GM10847 (cell line): Measurements from ENCODE around the gene GABRG3.

Experiments used
- POLR2A ChIP-seq: IDR thresholded peaks from 2 replicates; pipeline ENCODE4 v1.6.1; 2011; ENCODE audit not compliant: insufficient read length; ENCODE audit errors: extremely low read depth

GABRG3 gene

GRCh38 chr15:27456807-27457206 lies 485.8 kb downstream of the GABRG3 start:
- TF ChIP-seq POLR2A = no peak

DNA sequence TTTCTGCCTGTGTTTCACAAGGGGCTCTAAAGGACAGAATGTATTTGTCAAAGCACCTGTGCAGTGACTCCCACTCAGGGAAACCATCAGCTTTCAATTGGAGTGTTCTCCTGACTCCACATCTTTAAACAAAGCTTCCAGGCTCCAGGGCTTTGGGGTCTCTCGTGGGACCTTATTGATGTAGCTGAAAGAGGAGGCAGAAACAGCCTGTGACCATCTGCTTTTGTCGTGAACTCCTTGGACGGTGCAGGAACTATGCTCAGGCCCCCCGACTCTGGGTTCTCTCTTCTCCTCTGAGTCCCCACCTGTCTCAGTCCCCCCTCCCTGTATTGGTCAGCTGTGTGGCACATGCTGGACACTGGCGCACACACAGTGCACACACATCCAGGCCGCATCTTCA lies 486.8 kb downstream of the GABRG3 start:
- TF ChIP-seq POLR2A = no peak

DNA sequence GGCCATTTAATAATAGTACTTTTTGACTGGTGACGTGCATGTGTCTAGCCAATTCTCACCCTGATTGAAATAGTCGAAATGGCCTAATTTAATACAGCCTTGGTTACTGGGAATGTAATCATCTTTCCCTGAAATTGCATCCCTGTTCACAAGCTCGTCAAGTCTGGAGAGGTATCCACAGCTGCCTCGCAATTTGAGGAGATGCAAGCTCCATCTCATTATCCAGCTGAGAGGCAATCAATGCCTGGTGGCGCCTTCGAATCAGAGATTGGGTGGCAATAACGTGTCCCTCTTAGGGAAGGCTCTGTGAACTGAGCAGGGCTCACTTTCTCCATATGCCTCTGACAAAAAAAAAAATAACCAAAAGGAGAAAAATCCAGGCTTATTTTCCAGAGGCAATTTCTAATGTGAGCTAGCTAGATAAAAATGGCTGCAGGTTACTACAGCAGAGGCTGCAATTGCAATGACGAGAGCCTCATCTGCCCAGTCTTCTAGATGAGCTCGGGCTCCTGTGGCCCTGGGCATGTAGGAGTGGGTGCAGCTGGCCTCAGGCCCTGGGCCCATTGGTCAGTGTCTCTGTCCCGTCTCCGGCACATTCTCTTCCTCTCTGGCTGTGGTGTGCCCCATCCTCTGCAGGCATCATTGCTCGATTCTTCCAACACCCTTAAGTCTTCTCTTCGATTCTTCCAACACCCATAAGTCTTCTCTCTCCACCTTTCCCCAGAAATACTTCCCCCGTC lies 487.5 kb downstream of the GABRG3 start:
- no peak for TF ChIP-seq POLR2A

GRCh38 chr15:27459836-27460235 lies 488.9 kb downstream of the GABRG3 start:
- no peak for TF ChIP-seq POLR2A

DNA sequence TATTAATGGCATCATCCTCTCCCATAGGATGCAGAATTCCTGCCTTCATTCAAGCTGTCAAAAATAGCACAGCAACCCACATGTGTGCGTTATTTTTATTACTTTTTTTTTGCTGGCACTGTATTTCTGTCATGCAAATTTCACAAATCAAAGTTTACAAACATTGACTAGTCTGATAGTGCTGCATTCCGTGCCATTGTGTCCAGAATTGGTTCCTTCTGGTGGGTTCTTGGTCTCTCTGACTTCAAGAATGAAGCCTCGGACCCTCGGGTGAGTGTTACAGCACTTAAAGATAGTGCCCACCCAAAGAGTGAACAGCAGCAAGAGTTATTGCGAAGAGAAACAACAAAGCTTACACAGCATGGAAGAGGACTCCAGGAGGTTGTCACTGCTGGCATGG lies 490.2 kb downstream of the GABRG3 start:
- no peak for TF ChIP-seq POLR2A

DNA sequence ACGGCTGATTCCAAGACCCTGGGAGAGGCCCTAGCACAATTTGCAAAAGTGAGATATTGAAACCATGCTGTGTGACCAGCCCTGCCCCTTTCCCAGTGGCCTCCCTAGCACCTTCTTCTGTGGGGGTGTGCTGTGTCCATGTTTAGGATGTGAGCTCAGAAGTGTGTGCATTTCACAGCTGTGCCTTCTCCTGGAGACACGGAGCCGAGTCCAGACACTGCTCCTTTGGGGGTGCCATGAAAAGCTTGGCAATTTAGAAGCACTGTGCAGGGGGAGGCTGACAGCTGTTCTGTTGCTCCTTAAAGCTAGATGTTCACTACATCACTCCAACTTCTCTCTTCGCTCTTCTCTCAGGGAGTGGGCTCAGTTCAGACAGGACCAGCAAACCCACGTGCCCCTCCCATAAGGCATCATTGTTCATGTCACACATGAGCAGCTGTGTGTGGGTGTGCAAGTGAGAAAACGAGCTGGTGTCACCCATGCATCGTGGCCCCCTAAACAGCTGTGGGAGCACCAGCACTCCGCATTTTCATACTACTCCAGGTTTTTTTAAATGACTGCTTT lies 492.6 kb downstream of the GABRG3 start:
- no peak for TF ChIP-seq POLR2A

- no peak for TF ChIP-seq POLR2A
These were observed 494.1 kb downstream of the GABRG3 start for GRCh38 chr15:27464941-27465612.

DNA sequence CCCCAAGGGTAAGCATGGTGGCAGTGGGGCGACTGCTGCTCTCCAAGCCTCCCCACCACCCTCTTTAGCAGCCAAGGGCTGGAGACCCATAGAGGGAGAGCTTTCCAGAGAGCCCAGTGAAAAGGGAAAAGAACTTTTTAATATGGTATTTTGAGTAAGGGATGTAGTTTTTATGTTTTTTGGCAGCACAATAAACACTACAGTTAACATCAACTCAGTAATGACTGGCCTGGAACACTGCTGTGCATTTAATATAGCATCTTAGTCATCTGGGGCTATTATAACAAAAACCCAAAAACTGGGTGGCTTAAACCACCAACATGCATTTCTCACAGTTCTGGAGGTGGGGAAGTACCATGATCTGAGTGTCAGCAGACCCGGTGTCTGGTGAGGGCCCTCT lies 495.8 kb downstream of the GABRG3 start:
- no peak for TF ChIP-seq POLR2A

DNA sequence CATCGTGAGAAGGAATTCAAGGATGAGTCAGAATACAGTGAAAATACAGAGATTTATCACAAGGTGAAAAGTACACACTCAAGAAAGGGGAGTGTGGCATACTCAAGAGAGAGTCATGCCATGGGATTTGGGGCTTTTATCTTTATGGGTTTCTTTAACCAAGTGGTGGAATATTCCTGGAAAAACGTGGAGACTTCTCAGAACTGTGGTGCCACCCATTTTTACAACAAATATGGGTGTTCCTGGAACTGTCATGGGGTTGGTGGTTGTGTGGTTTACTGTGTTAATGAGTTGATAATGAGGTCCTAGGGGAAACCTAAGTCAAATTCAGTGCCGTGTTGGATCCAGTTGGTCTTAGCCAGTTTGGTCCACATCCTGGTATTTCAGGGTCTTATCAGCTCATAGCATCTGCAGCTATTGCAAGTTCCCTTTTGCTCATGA lies 497.2 kb downstream of the GABRG3 start:
- no peak for TF ChIP-seq POLR2A

DNA sequence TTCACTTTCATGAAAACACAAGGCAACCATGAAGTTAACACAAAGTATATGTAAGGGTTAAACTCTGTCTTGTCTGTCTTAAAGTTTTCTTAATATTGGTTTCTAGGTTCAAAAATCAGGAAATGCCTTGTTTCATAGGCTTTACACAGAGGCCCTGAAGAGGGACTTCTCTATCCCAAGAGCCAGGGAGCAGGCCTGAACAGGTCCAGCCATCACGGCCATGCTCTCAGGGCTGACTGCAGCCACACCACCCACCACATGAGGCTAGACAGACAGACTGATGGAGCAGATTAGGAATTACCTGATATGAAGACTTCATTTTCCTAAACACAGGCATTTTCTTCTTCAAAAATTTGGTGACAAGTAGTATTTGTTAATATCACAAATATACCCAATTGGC lies 502.9 kb downstream of the GABRG3 start:
- no peak for TF ChIP-seq POLR2A

DNA sequence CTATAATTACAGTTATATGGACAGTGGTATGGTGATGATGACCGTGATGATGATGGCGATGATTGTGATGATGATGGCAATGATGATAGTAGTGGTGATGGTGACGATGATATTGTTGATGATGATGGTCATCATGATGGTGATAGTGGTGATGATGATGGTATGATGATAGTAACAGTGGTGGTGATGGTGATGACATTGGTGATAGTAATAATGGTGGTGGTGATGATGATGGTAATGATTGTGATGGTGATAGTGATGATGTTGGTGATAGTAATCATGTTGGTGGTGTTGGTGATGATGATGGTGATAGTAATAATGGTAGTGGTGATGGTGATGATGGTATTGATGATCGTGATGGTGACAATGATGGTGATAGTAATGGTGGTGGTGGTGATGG lies 504.4 kb downstream of the GABRG3 start:
- TF ChIP-seq POLR2A = no peak

DNA sequence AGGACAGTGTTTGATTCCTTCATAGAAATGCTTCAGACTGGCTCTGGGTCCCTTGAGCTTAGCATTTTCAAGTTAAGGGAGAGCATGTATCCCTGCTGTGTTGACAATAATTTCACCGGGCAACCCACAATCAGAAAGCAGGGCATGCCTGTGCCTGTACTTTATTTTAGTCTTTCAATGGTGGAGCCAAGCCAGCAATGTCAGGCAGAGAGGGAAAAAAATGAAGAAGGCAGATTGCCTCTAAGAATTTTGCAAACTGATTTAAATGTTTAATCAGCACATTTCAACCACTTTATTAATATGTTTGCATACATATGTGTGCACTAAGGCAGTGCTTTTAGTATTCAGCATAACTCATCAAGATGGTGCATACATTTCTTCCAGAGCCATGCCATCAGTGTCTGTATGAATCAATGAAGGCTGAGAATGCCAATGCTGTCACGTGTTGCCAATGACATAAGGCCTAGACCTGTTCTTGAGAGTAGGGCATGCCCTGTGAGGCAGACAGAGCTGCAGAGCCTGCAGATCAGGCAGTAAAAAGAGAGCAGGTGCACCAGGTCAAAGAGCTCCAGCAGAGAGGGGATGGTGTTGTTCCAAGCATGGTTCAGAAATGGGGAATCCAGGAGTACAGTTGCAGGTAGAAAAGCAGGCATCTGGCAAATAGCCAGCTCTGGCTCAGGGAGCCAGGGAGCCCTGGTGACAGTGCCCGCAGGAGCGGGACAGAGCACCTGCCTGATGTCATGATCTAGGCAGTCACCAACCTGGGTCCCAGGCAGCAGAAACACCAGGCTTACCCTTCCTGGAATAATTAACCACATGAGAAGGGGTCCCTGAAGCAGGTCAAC lies 508.5 kb downstream of the GABRG3 start:
- TF ChIP-seq POLR2A = no peak

DNA sequence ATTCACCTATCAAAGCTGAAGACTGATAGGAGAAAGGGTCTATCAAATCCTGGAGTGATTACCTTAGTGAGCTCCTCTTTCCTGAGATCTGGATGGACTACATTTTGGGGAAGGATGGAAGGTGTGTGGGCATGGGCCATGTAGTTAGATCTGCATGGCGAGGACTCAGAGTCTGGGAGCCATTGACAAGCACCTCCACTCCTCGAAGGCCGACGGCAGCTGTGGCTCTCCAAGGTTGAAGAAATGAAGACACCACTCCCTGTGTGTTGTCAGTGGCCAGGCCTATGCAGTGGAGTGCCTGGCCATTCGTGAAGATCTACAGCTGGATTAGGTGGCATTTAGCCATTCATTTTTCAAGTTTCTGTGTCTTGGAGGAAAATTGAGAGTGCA lies 509.2 kb downstream of the GABRG3 start:
- no peak for TF ChIP-seq POLR2A

- TF ChIP-seq POLR2A = no peak
These were observed 509.7 kb downstream of the GABRG3 start for GRCh38 chr15:27480642-27481041.

- no peak for TF ChIP-seq POLR2A
These were observed 510.8 kb downstream of the GABRG3 start for GRCh38 chr15:27481768-27482167.

DNA sequence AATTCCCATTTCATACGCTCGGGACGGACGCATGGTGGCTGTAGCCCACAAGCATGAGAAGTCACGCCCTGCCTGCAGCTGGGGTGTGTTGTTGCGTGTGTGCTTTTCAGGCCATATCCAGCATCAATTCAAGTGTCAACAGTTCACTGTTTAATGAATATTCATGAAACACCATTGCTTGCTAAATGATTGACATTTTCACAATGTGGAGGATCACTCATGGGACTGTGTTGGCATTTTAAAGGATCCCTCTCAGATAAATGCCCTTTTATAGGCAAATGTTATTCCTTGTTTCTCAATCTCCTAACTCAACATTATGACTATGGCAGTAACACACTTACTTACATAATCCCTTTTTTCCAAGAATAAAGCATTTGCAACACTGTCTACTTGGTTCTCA lies 511.3 kb downstream of the GABRG3 start:
- no peak for TF ChIP-seq POLR2A

GRCh38 chr15:27483124-27483523 lies 512.1 kb downstream of the GABRG3 start:
- no peak for TF ChIP-seq POLR2A
